ENCODE data around the gene FRYL.
"Not testable (repeated sequence)": the region's sequence is repeated elsewhere in the genome, so short reads cannot be mapped to it uniquely, and the experiment has no call there.

The FRYL gene

DNA sequence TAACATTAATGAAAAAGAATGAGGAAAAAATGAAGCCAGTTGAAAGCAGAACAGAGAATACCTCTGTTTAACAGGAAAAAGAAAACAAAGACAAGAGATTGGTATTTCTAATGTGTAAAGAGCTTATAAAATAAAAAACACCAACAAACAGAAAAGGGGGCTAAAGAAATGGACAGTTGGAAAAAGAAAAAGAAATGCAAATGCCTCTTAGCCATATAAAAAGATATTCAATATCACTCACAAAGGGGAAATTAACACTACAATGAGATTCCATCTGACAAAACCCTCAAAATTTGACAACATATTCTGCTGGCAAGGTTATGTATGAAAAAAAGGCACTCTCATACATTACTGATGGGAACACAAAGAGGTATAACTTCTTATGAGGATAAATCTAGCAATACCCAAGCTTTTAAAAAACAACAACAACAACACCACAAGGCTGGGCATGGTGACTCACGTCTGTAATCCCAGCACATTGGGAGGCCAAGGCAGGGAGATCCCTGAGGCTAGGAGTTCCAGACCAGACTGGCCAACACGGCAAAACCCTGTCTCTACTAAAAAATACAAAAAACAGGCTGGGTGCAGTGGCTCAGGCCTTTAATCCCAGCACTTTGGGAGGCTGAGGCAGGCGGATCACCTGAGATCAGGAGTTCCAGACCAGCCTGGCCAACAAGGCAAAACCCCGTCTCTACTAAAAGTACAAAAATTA lies 75.8 kb downstream of the FRYL start:
- TF ChIP-seq, protein P1, sequence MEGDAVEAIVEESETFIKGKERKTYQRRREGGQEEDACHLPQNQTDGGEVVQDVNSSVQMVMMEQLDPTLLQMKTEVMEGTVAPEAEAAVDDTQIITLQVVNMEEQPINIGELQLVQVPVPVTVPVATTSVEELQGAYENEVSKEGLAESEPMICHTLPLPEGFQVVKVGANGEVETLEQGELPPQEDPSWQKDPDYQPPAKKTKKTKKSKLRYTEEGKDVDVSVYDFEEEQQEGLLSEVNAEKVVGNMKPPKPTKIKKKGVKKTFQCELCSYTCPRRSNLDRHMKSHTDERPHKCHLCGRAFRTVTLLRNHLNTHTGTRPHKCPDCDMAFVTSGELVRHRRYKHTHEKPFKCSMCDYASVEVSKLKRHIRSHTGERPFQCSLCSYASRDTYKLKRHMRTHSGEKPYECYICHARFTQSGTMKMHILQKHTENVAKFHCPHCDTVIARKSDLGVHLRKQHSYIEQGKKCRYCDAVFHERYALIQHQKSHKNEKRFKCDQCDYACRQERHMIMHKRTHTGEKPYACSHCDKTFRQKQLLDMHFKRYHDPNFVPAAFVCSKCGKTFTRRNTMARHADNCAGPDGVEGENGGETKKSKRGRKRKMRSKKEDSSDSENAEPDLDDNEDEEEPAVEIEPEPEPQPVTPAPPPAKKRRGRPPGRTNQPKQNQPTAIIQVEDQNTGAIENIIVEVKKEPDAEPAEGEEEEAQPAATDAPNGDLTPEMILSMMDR (IDR thresholded peaks at IDR 0.05; ENCODE audit: low read depth, low read length) = no peak
- no peak for DNase-seq (ENCODE audit: extremely low read depth, low read depth)

DNA sequence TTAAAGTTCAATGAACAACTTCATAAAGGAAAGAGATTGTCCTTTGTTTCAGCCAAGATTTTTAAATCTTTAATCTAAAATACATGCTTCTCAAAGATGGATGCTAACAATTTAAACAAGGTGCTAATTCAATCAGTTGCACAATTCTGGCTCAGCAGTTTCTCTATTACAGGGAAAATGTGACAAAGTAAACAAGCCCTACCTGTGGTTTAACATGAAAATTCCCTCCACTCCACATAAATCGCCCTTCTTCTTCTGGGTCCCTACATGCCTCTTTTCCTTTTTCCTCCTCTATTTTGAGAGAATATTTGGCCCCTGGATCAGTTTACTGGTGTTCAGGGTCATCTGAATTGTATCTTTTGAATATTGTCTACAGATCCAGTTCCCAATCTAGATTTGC lies 80.6 kb downstream of the FRYL start:
- TF ChIP-seq, protein P1 (IDR thresholded peaks at IDR 0.05; ENCODE audit: low read depth, low read length) = no peak
- no peak for DNase-seq (ENCODE audit: extremely low read depth, low read depth)

DNA sequence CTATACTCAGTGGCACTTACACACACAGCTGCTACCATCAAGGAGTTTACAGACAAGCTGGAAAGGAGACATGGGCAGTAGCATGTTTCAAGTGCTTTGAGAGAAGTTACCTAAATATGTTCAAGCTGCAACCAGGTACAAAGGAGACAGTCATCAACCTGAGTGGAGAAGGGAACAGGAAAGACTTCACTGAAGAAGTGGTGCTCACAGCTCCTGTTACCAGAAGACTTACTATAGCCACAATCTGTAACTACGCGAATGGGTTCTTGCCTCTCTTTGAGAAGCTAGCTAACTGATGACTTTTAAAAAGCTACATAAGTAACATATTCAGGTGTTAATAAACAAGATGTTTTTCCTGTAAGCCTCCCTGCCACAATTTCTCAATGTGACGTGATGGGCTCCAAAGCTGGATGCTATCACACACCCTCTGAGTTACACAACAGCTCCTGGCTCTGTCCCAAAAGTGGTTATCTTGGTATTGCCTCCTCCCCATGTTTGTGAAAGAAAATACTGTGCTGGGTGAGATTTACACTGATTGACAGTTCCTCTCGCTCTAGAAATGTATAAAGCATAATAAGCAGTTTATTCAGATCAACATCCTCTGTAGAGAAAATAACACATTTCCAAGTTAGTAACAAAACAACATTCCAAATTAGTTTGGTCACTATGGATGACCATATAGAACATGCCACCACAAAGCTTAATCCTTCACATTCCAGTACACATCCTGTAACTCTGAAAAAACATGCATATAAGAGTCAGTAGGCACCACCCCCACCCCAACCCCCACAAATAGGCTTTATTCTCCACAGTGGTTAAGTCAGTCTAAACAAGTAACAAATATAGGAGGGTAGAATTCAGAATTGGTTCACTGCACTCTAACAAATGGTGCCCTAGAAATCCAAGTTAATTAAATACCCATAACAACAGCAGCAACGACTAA lies 81.8 kb downstream of the FRYL start:
- TF ChIP-seq, protein P1 (IDR thresholded peaks at IDR 0.05; ENCODE audit: low read depth, low read length) = no peak
- peak; percentile 67 for DNase-seq (ENCODE audit: extremely low read depth, low read depth)

DNA sequence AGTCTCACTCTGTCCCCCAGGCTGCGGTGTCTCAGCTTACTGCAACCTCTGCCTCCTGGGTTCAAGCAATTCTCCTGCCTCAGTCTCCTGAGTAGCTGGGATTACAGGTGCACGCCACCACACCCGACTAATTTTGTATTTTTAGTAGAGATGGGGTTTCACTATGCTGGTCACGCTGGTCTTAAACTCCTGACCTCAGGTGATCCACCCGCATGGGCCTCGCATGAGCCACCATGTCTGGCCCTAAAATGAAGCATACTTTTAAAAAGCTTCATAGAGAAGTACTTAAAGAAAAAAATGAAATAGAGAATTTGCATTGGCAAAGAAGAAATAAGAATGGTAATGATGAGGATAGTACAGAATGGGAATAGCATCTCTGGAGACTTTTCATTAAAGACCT lies 82.6 kb downstream of the FRYL start:
- not testable (repeated sequence) for DNase-seq (ENCODE audit: extremely low read depth, low read depth)

DNA sequence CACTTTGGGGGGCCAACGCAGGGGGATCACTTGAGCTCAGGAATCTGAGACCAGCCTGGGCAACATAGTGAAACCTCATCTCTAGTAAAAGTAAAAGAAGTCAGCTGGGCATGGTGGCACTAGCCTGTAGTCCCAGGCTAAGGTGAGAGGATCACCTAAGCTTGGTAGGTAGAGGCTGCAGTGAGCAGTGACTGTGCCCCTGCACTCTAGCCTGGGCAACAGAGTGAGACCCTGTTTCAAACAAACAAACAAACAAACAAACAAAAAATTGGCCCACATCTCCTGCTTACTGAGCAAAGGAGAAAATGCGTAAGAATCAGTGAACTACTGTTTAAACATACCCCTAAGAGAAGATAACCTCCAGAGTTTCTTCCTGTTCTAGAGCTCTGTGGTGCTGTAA lies 85.3 kb downstream of the FRYL start:
- TF ChIP-seq, protein P1 (IDR thresholded peaks at IDR 0.05; ENCODE audit: low read depth, low read length) = no peak
- no peak for DNase-seq (ENCODE audit: extremely low read depth, low read depth)

DNA sequence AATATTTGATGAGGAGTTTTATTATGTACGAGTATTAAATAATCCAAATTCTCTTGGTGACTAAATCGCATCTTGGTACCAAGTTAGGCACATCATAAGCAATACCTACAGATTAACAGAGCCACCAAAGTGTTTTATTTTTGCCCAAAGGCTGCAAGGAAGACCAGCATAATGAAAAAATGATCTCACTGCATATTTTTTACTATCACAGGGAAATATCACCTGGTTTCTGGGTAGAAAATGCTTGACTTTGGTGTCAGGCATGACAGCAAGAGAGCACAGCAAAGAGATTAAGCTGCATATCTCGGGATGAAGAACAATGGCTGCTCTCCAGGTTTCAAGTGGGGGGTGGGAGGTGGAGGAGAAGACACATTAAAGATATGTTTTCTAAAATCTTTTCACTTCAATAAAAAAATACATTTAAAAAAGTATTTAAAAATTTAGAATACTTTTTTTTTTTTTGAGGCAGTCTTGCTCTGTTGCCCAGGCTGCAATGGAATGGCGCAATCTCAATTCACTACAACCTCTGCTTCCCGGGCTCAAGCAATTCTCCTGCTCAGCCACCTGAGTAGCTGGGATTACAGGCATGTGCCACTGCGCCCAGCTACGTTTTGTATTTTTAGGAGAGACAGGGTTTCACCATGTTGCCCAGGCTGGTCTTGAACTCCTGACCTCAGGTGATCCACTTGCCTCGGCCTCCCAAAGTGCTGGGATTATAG lies 86.1 kb downstream of the FRYL start:
- TF ChIP-seq, protein P1 (IDR thresholded peaks at IDR 0.05; ENCODE audit: low read depth, low read length) = no peak
- DNase-seq (ENCODE audit: extremely low read depth, low read depth) = no peak

DNA sequence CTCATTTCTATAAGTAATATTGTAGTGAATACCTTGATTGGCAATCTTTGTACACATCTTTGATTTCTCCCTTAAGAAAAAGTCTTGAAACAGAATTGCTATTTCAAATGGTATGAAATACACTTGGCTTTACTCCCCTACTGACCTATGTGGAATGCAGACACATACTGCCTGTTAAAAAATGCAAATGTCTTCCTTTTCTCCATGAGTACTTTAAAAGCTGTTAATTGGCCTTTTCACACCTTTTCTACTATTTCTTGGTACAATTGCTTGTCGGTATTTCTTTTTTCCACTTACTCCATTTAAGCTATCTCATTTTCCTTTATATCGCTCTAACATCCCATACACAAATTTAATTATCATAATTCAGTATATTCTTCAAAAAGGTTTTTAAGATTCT lies 87.2 kb downstream of the FRYL start:
- TF ChIP-seq, protein P1 (IDR thresholded peaks at IDR 0.05; ENCODE audit: low read depth, low read length) = no peak
- no peak for DNase-seq (ENCODE audit: extremely low read depth, low read depth)

Measured in AG09319 (cell line).